Activated CD4-positive, alpha-beta T cell treated with anti-CD3 and anti-CD28 coated beads, Interleukin-2, amount 10 ng/mL, durations not matched to agents 7 days and 5 days (primary cell): ENCODE measurements around the gene CLASP1. TPM values are rescaled to one million over a fixed set of nuclear protein-coding genes. Genes with fewer than 3 reads are reported as not detected.

Experiments used
- CTCF ChIA-PET: fragments of 350-600 bp; sonication (Branson Sonifier 250); formaldehyde crosslinking; loops from one replicate; lab custom pipeline; 2021; ENCODE audit warnings: antibody characterized with exemption; lab: Charles Lee
- POLR2A ChIA-PET: fragments of 350-600 bp; sonication (Branson Sonifier 250); formaldehyde crosslinking; loops from one replicate; lab custom pipeline; 2021; ENCODE audit warnings: antibody characterized with exemption; lab: Charles Lee
- DNase-seq: peaks from one replicate; pipeline ENCODE4 v3.0.0-alpha.2; 2020
- H3K27ac Mint-ChIP-seq: one replicate; pipeline ENCODE4 v1.8.0; 2021; ENCODE audit warnings: mild to moderate bottlenecking, moderate library complexity, mixed read lengths
- H3K27me3 Mint-ChIP-seq: one replicate; pipeline ENCODE4 v1.8.0; 2021; ENCODE audit warnings: mixed read lengths
- H3K36me3 Mint-ChIP-seq: one replicate; pipeline ENCODE4 v1.8.0; 2021; ENCODE audit warnings: low read depth, mixed read lengths
- H3K4me1 Mint-ChIP-seq: one replicate; pipeline ENCODE4 v1.8.0; 2021; ENCODE audit warnings: mixed read lengths
- H3K4me3 Mint-ChIP-seq: one replicate; pipeline ENCODE4 v1.8.0; 2021; ENCODE audit warnings: mild to moderate bottlenecking, moderate library complexity, mixed read lengths
- H3K9me3 Mint-ChIP-seq: one replicate; pipeline ENCODE4 v1.8.0; 2021; ENCODE audit warnings: mixed read lengths
- total RNA-seq, 2 experiments: library from RNA; stranded (reverse); gene quantifications; one replicate each; pipeline ENCODE4 v1.2.3, GENCODE V29; 2021

CLASP1 gene
- total RNA-seq, 2 experiments from 2014 or later: 52.7 to 54.9 TPM

GRCh38 chr2:121429119-121429903 lies 220.0 kb downstream of the CLASP1 start:
- H3K27me3 Mint-ChIP-seq: no peaks in the 10 kb centered on the region
- ChIA-PET CTCF (interaction anchor here (0.9 to 1.0 kb wide), 2 partner anchors 8 to 9 kb away, joined by 3 read pairs; no protein-coding TSS in a partner anchor), POLR2A (no interaction called here)
- H3K4me1 Mint-ChIP-seq: no peaks in the 10 kb centered on the region
- H3K4me3 Mint-ChIP-seq: no peak overlapping the region
- no peak for DNase-seq
- no peak overlapping the region for H3K27ac Mint-ChIP-seq
- H3K9me3 Mint-ChIP-seq: no peaks in the 10 kb centered on the region
- peaks cover 32% of the 10 kb centered on the region for H3K36me3 Mint-ChIP-seq

DNA sequence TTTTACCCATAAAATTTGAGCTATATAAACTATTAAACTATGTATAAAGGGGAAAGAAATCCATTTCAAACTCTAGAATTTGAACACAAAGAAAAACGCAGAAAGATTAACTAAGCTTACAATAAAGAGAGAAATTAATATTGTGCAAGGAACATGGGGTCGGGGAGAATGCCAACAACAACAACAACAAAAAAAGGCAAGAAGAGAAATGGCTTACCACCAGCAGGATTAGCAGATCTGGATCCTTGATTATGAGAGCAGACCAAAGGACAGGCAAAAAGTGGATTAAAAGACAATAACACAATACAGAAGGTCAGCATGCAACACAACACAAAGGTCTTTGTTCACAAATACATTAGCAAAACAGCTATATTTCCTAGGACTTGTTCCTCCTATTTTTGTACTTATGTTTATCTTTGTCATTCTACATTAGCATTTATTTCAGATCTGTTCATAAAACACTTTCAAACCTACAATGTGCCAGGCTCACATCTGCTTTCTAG lies 222.0 kb downstream of the CLASP1 start:
- ChIA-PET POLR2A (no interaction called here), CTCF (no interaction called here)
- no peak overlapping the region for H3K4me3 Mint-ChIP-seq
- no peaks in the 10 kb centered on the region for H3K4me1 Mint-ChIP-seq
- no peak overlapping the region for H3K27ac Mint-ChIP-seq
- H3K36me3 Mint-ChIP-seq: peaks cover 37% of the 10 kb centered on the region
- no peak for DNase-seq
- H3K9me3 Mint-ChIP-seq: no peaks in the 10 kb centered on the region
- no peaks in the 10 kb centered on the region for H3K27me3 Mint-ChIP-seq

DNA sequence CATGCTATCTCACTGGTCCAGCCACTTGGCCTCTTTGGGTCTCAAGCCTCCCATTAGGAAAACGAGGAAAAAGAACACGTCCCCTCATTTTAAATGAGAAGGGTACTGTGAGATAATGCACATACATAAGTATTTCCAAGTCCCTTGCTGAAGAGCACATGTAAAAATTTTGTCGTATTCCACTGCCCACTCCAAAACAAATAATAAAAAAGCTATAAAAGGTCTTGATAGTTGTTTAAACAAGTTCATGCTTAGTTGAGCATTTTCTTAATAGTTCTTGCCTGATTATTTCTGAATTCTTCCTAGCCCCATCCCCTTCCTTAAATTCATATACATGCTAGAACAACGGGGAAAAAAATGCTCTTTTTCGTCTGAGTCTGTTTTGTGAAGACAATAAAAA lies 228.8 kb downstream of the CLASP1 start:
- H3K27me3 Mint-ChIP-seq: no peaks in the 10 kb centered on the region
- DNase-seq: no peak
- H3K27ac Mint-ChIP-seq: no peak overlapping the region
- no peaks in the 10 kb centered on the region for H3K4me1 Mint-ChIP-seq
- peaks cover 17% of the 10 kb centered on the region for H3K36me3 Mint-ChIP-seq
- no peak overlapping the region for H3K4me3 Mint-ChIP-seq
- ChIA-PET CTCF (interaction anchor here (0.8 to 1.7 kb wide), 3 partner anchors 9 to 23 kb away, joined by 3 to 4 read pairs (median 3); no protein-coding TSS in a partner anchor), POLR2A (interaction anchor here (0.7 kb wide), 1 partner anchor 18 kb away, joined by 3 read pairs; no protein-coding TSS in a partner anchor)
- no peaks in the 10 kb centered on the region for H3K9me3 Mint-ChIP-seq

- no peaks in the 10 kb centered on the region for H3K27me3 Mint-ChIP-seq
- H3K4me1 Mint-ChIP-seq: no peaks in the 10 kb centered on the region
- DNase-seq: no peak
- ChIA-PET CTCF (interaction anchor here (1.7 kb wide), 1 partner anchor 8 kb away, joined by 4 read pairs; no protein-coding TSS in a partner anchor), POLR2A (no interaction called here)
- H3K4me3 Mint-ChIP-seq: no peak overlapping the region
- H3K9me3 Mint-ChIP-seq: no peaks in the 10 kb centered on the region
- H3K27ac Mint-ChIP-seq: no peak overlapping the region
- H3K36me3 Mint-ChIP-seq: peaks cover 15% of the 10 kb centered on the region
Measured at GRCh38 chr2:121419081-121419699, 230.1 kb downstream of the CLASP1 start.

DNA sequence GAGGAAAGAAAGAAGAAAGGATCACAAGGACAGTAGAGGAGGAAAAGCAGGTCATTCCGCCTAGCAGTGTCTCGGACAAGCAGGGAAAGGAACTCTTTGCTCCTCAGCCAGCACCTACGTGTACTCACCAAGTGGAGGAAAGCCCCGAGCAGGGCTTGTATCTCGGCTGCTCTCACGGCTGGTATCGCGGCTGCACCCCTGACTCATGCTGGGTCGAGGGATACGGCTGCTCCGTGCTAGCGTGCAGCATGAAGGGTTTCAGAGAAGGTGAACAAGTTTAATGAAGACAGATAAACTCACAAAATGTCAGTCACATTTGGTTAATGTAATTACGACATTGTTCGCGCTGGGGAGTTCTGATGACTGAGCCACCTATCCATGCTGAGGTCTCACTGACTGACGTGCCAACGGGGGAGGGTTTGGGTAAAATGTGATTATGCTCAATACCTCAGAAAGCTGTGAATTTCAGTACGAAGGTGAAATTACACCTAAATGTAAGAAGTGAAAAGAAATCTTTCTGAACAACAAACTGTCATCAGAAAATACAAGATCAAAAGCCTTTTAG lies 230.7 kb downstream of the CLASP1 start:
- no peak for DNase-seq
- ChIA-PET POLR2A (no interaction called here), CTCF (interaction anchor here (1.7 kb wide), 1 partner anchor 8 kb away, joined by 4 read pairs; no protein-coding TSS in a partner anchor)
- Mint-ChIP-seq H3K27me3 (no peaks in the 10 kb centered on the region), H3K9me3 (no peaks in the 10 kb centered on the region), H3K4me3 (no peak overlapping the region), H3K36me3 (peaks cover 10% of the 10 kb centered on the region), H3K4me1 (no peaks in the 10 kb centered on the region), H3K27ac (no peak overlapping the region)

- peaks cover 10% of the 10 kb centered on the region for H3K36me3 Mint-ChIP-seq
- no peaks in the 10 kb centered on the region for H3K9me3 Mint-ChIP-seq
Measured at GRCh38 chr2:121417826-121418225, 231.4 kb downstream of the CLASP1 start.

GRCh38 chr2:121415727-121416126 lies 233.5 kb downstream of the CLASP1 start:
- H3K4me1 Mint-ChIP-seq: no peaks in the 10 kb centered on the region
- ChIA-PET POLR2A (no interaction called here), CTCF (no interaction called here)
- H3K36me3 Mint-ChIP-seq: peaks cover 10% of the 10 kb centered on the region
- H3K27ac Mint-ChIP-seq: no peak overlapping the region
- H3K4me3 Mint-ChIP-seq: no peak overlapping the region
- H3K9me3 Mint-ChIP-seq: no peaks in the 10 kb centered on the region
- no peaks in the 10 kb centered on the region for H3K27me3 Mint-ChIP-seq
- DNase-seq: no peak

More at GRCh38 chr2:121417826-121418225, 231.4 kb downstream of the CLASP1 start:
- ChIA-PET POLR2A (no interaction called here), CTCF (no interaction called here)
- no peaks in the 10 kb centered on the region for H3K27me3 Mint-ChIP-seq
- H3K4me1 Mint-ChIP-seq: no peaks in the 10 kb centered on the region
- no peak overlapping the region for H3K4me3 Mint-ChIP-seq
- no peak overlapping the region for H3K27ac Mint-ChIP-seq
- DNase-seq: no peak

GRCh38 chr2:121412349-121412748 lies 236.9 kb downstream of the CLASP1 start:
- H3K27me3 Mint-ChIP-seq: no peaks in the 10 kb centered on the region
- H3K9me3 Mint-ChIP-seq: no peaks in the 10 kb centered on the region
- ChIA-PET CTCF (no interaction called here), POLR2A (no interaction called here)
- no peak for DNase-seq
- peaks cover 19% of the 10 kb centered on the region for H3K36me3 Mint-ChIP-seq
- H3K4me1 Mint-ChIP-seq: no peaks in the 10 kb centered on the region
- no peak overlapping the region for H3K27ac Mint-ChIP-seq
- no peak overlapping the region for H3K4me3 Mint-ChIP-seq

DNA sequence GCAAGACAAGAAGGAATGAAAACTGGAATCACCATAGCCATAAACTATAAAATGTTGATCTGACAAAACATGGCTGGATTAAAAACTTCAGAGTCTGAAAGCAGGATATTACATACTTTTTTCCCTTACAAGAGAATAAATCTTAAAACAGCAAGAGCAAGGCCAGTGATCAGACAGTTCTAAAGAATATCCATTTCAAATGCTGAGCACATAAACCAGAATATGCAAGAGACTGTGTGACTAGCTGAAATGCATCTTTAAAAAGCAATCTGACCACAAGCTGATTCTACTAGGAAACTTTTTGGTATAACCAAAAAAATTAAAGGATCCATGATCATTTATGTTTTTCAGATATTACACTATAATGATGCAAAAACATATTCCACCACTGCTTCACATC lies 239.3 kb downstream of the CLASP1 start:
- ChIA-PET POLR2A (no interaction called here), CTCF (interaction anchor here (1.0 kb wide), 1 partner anchor 62 kb away, joined by 3 read pairs; no protein-coding TSS in a partner anchor)
- Mint-ChIP-seq H3K9me3 (no peaks in the 10 kb centered on the region), H3K4me1 (no peaks in the 10 kb centered on the region), H3K4me3 (no peak overlapping the region), H3K36me3 (peaks cover 16% of the 10 kb centered on the region), H3K27ac (no peak overlapping the region), H3K27me3 (no peaks in the 10 kb centered on the region)
- DNase-seq: no peak

- H3K27ac Mint-ChIP-seq: no peak overlapping the region
- H3K4me3 Mint-ChIP-seq: no peak overlapping the region
- POLR2A ChIA-PET: no interaction called here
- CTCF ChIA-PET: interaction anchor here (0.7 kb wide), 1 partner anchor 121 kb away, joined by 3 read pairs; the partner anchor contains the start of gene RNU4ATAC
- H3K27me3 Mint-ChIP-seq: no peaks in the 10 kb centered on the region
- H3K36me3 Mint-ChIP-seq: peaks cover 17% of the 10 kb centered on the region
- no peaks in the 10 kb centered on the region for H3K4me1 Mint-ChIP-seq
- no peaks in the 10 kb centered on the region for H3K9me3 Mint-ChIP-seq
- no peak for DNase-seq
Measured at GRCh38 chr2:121409388-121409787, 239.9 kb downstream of the CLASP1 start.

GRCh38 chr2:121408641-121409040 lies 240.6 kb downstream of the CLASP1 start:
- H3K9me3 Mint-ChIP-seq: no peaks in the 10 kb centered on the region
- no peaks in the 10 kb centered on the region for H3K4me1 Mint-ChIP-seq
- ChIA-PET POLR2A (no interaction called here), CTCF (no interaction called here)
- no peak overlapping the region for H3K27ac Mint-ChIP-seq
- no peak overlapping the region for H3K4me3 Mint-ChIP-seq
- H3K27me3 Mint-ChIP-seq: no peaks in the 10 kb centered on the region
- peaks cover 23% of the 10 kb centered on the region for H3K36me3 Mint-ChIP-seq
- no peak for DNase-seq

DNA sequence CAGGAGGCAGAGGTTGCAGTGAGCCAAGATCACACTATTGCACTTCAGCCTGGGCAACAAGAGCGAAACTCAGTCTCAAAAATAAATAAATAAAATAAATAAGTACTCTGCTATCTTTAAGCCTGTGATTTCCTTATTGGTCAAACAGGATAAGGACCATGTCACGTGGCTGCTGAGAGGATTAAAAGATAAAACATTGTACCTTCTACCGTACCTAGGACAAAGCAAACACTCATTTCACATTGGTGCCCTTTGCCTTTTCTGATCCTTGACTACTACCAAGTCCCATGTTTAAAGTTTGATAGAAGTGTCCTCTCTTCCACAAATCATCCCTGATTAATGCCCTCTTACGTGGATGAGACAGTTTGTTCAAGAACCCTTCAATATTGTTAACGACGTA lies 244.0 kb downstream of the CLASP1 start:
- Mint-ChIP-seq H3K4me3 (no peak overlapping the region), H3K4me1 (no peaks in the 10 kb centered on the region), H3K27me3 (no peaks in the 10 kb centered on the region), H3K36me3 (peaks cover 33% of the 10 kb centered on the region), H3K27ac (no peak overlapping the region), H3K9me3 (no peaks in the 10 kb centered on the region)
- ChIA-PET POLR2A (no interaction called here), CTCF (no interaction called here)
- DNase-seq: no peak

DNA sequence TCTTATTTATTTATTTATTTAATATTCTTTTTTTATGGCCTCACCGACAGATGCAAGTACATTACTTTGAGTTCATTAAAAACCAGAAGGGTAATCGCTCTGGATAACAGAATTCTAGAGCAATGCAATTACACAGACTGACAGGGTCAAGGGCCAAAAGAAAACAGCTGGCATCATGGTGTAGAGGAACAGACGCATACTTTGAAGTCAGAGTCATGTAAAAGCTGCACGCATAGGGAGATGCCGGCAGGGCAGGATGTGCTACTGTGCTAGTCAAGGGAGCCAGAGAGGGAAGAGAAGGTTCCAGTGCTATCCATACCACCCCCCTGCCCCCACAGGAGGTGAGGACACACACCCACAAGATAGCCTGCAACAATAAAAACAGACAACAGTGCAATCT lies 249.1 kb downstream of the CLASP1 start:
- H3K36me3 Mint-ChIP-seq: peaks cover 31% of the 10 kb centered on the region
- no peaks in the 10 kb centered on the region for H3K4me1 Mint-ChIP-seq
- no peaks in the 10 kb centered on the region for H3K27me3 Mint-ChIP-seq
- ChIA-PET POLR2A (no interaction called here), CTCF (no interaction called here)
- DNase-seq: no peak
- no peak overlapping the region for H3K27ac Mint-ChIP-seq
- no peak overlapping the region for H3K4me3 Mint-ChIP-seq
- H3K9me3 Mint-ChIP-seq: no peaks in the 10 kb centered on the region
